HTR-8/SVneo (cell line): ENCODE results near the gene CRYGC.

Experiments
- DNase-seq: peaks from one replicate; pipeline ENCODE4 v3.0.0; 2011; ENCODE audit warnings: low spot score, mixed read lengths; ENCODE audit not compliant: insufficient read length
- FAIRE-seq: peaks from 2 replicates; lab custom pipeline; 2011; peaks lifted over from hg19 to GRCh38; lab: Jason Lieb, UNC

The CRYGC gene

GRCh38 chr2:208098267-208098666 lies 31.4 kb downstream of the CRYGC start:
- FAIRE-seq (no peak), DNase-seq (no peak)

GRCh38 chr2:208097801-208098200 lies 31.8 kb downstream of the CRYGC start:
- DNase-seq (no peak), FAIRE-seq (no peak)

- FAIRE-seq, result no peak
- no peak for DNase-seq
Observed at GRCh38 chr2:208097313-208097712, 32.3 kb downstream of the CRYGC start.

- FAIRE-seq, result no peak
- DNase-seq, result no peak
Observed at GRCh38 chr2:208096080-208096479, 33.5 kb downstream of the CRYGC start.

- DNase-seq, result no peak
- no peak for FAIRE-seq
Observed at GRCh38 chr2:208093128-208093527, 36.5 kb downstream of the CRYGC start.

- DNase-seq (no peak), FAIRE-seq (no peak)
Observed at GRCh38 chr2:208092093-208092832, 37.4 kb downstream of the CRYGC start.

GRCh38 chr2:208090420-208090819 lies 39.2 kb downstream of the CRYGC start:
- DNase-seq (no peak), FAIRE-seq (no peak)

GRCh38 chr2:208086029-208086428 lies 43.6 kb downstream of the CRYGC start:
- FAIRE-seq (no peak), DNase-seq (no peak)

- DNase-seq (no peak), FAIRE-seq (no peak)
Observed at GRCh38 chr2:208083807-208084206, 45.8 kb downstream of the CRYGC start.
